NCI-H526 treated with DMSO at 0.1 percent for 48 hours (cell line): ENCODE data around the gene THBD.

ENCODE experiments used
- DNase-seq: peaks from one replicate; lab custom pipeline; 2025; lab: John Stamatoyannopoulos, UW

Gene THBD

DNA sequence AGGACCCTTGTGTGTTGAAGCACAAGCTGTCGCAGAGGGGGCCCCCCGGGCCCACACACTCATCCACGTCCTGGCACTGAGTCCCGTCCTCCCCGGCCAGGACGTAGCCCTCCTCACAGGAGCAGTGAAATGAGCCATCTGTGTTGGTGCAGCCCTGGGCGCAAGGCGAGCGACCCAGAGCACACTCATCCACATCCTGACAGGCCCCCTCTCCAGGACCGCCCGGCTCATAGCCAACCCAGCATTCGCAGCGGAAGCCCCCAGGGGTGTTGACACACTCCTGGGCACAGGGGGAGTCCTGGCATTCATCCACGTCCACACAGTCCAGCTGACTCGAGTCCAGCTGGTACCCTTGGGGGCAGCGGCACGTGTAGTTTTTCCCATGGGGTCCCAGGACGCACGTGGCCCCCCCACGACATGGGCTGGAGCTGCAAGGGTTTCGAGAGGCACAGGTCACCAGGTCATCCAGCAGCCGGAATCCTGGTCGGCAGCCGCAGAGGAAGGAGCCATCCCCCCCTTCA is 35.4 kb upstream of the THBD start:
- no peak for DNase-seq

DNA sequence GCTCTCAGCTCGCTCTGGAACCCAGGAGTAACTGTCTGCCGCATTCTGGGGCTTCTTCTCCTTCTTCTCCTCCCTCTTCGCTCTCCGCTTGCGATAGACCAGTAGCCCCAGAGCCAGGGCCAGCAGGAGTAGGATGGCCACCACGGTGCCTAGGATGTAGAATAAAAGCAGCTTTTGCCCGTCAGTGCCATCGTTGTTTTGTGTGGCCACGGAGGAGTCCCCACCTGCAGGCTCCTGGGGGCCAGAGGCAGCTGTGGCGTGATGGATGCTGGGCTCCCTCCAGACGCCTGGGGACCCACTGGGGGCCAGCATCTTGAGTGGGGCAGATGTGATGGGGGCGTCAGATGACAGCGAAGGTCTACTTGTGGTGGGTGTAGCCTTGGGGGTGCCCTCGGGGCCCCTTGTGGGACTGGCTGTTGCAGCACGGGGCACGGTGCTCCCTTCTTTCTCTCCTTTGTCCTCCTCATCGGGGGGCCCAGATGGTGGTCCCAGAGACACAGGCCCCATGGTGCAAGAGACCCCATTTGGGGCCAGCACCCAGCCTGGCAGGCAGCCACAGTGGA is 34.9 kb upstream of the THBD start:
- no peak for DNase-seq

DNA sequence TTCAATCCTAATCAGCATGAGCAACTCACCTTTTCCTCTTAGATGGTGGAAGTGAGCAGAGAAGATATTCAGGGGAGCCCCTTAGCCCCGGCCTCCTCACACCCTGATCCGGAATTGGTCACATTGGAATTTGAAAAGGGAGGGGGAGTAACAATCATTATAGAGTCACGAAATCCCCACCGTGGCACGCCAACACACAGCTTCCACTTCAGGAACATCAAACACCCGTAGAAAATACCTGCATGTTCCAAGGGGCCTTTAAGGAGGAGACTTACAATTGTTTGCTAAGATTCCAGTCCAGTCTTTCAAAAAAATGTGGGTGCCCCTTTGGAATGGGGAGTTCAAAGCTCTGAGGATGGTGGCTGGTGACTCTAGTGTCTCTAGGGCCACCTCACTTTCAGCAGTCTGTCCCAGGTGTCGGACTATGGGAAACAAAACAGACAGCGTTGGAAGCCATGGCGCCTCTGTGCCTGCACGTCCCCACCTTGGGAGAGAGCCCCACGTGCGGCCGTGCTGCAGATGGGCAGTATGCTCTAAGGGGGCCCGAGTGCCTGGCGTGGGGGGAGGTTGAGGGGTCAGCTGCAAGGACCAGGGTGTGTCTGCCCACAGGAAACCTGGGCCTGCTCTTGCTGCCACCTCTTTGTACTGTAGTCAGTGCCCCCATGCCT is 34.2 kb upstream of the THBD start:
- no peak for DNase-seq

- DNase-seq, result no peak
Observed at GRCh38 chr20:23082846-23083552, 33.5 kb upstream of the THBD start.

GRCh38 chr20:23081263-23081819 is 31.9 kb upstream of the THBD start:
- no peak for DNase-seq

DNA sequence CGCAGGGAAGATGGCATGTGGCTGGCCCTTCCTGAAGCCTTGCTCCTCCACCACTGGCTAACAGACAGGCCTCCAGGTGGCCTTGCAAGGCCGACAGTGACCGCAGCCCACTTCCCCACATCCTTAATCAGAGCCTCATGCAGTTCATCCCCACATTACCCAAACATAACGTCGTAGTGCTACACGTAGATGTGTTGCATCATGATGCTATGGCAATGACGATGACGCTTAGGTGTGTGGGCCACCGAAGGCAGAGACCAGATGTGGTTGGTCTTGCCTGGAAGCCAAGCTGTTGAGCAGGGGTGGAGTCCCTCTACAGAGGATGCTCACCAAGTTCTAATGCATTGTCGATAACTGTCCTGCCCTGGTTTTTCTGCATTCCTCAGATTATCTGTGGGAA is 31.0 kb upstream of the THBD start:
- no peak for DNase-seq

GRCh38 chr20:23079926-23080325 is 30.5 kb upstream of the THBD start:
- no peak for DNase-seq

DNA sequence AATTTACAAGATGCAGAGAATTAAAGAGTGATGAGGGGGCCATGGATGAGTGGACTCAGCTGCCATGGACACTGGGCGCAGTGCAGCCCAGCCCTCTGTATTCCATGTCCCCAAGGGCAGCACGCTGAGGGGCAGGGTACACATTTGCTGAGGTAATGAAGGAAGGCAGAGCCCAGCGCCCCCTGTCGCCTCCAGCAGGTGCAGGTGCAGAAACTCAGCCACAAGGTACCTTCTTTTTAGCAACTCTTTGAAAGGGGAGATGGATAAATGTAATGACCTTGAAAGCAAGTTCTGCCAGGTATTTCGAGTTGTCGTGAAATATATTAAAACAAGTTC is 29.5 kb upstream of the THBD start:
- DNase-seq, result no peak

- DNase-seq, result no peak
Observed at GRCh38 chr20:23078351-23079015, 29.0 kb upstream of the THBD start.

GRCh38 chr20:23077277-23077676 is 27.8 kb upstream of the THBD start:
- no peak for DNase-seq

GRCh38 chr20:23074052-23074451 is 24.6 kb upstream of the THBD start:
- no peak for DNase-seq

- DNase-seq, result no peak
Observed at GRCh38 chr20:23072892-23073586, 23.6 kb upstream of the THBD start.

- DNase-seq, result no peak
Observed at GRCh38 chr20:23071996-23072395, 22.5 kb upstream of the THBD start.

DNA sequence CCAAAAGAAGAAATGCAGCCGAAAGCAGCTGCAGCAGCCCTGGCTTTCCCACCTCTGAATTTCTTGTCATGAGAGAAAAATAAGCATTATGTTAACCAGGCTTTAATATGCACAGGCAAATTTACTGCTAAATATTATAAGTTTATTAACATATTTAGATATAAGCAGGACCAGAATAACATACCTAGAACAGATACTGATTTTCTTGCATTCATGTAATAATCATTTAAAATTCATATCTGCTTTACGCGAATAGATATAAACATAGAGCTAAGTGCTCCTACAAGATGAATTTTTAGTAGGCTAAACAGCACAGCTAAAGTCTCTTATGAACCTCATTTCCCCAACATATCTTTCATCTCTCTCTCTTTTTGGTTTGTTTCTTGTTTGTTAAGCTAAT is 21.9 kb upstream of the THBD start:
- DNase-seq, result no peak

- DNase-seq, result no peak
Observed at GRCh38 chr20:23069108-23069507, 19.6 kb upstream of the THBD start.

DNA sequence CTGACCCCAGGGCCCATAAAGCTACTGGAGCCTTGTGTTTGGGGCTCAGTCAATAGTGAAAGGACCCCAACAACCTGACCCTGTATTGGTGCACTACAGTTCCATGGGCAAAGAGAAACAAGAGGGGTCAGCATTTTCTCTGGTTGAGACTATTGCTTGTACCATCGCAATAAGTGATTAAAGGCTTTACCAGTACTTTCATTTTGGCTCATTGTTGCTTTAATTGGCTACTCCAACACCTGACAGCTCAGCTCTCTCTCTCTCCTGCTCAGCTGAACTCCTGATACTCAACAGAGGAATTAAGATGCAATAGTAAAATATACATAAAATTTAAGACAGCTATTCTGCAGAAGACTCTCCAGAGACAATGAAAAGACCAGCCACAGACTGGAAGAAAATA is 18.8 kb upstream of the THBD start:
- DNase-seq, result no peak

- no peak for DNase-seq
Observed at GRCh38 chr20:23066772-23067171, 17.3 kb upstream of the THBD start.

DNA sequence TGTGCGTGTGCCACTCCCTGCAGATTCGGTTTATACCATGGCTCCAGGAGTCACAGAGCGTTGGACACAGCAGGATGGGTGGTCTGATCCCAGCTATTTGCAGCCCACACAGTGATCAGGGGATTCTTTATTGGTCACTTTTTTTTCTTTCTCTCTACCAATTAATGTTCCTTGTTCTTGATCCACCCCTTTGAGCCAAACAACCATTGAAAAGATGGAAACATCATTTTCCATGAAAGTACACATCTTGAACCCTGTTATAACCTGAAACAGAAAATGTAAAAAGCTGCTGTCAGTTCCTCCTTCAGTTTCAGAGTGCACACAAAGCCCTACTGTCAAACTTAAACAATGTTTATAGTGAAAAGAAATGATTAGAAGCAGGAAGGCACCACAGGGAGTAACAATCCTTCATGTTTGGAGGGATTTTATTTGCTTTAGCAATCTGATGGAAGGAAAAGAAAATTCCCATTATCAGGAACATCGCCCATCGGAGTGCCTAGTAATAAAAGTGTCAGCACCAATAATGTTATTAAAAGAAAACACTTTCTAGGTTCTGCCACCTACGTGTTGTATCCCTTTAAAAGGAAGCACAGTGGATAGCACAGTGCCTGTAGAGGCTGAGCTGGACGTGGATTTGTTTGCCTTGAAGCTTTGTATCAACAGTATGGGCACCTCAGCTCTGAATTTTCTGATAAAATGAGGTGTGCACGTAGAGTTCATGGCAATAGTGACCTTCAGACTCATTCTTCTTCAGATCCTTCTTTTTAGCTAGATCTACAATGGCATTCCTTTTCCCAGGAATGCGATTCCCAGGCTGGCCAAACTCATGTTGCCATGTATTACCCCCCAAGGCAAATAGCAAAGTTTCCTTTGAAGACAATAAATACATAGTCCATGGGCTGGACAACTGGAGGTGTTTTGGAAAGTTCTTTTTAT is 16.1 kb upstream of the THBD start:
- no peak for DNase-seq

DNA sequence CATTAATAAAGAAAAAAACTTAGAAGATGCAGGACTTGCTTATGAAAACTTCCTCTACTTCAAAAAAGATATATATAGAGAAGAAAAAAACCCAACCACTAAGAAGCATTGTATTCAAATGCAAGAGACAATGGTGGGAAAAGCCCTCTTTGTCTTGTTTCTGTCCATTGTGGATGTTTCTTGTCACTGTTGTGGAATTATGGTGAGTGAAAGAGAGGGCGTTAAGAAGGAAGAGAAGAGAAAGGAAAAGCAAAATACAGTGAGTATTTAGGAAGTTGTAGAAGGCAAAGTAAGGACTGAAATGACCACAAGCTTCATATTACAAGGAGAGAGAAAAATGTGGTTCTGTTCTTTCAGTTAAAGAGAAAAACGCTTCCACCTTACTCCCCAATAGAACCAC is 14.1 kb upstream of the THBD start:
- DNase-seq, result no peak

DNA sequence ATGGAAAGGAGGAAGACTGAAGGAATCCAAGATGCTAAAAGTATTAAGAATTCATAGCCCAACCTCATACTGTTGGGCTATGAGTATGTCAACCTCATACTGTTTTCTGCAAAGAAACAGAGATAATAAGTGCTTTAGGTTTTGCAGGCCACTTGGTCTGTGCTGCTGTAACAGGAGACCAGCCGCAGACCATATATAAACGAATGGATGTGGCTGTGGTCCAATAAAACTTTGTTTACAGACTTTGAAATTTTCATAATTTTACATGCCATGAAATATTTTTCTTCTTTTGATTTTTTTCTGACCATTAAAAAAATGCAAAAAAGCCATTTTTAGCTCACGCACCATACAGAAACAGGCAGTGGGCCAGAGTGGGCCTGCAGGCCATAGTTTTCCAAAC is 13.7 kb upstream of the THBD start:
- DNase-seq, result no peak

DNA sequence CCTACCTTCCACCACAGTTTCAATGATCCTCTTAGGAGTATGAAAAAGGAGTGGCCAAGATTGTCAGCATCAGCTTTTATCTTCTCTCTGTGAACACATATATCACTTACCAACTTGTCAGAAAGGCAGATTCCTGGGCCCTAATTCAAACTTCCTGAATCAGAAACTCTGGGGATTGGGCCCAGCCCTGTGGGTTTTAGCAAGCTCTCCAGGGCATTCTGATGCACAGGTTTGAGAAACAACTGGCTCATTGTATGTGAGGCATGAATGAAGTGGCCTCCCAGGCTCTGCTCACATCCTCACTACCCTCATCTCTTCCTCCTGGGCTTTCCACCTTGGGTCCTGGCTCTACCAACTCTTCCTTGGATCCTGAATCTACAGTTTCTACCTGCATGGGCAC is 13.2 kb upstream of the THBD start:
- no peak for DNase-seq
